Measurements from ENCODE around the gene SERBP1.

Gene SERBP1

GRCh38 chr1:67460676-67461500, 30.7 kb upstream of the SERBP1 start:
- DNase-seq (ENCODE audit: low read depth, low spot score) = no peak
- TF ChIP-seq CTCF (IDR thresholded peaks at IDR 0.05; ENCODE audit: insufficient read depth, low read length, missing control alignments) = no peak
- ChIA-PET POLR2A (no interaction called here), CTCF (interaction anchor here (2.6 kb wide), 1 partner anchor 39 kb away, joined by 8 read pairs; no protein-coding TSS in a partner anchor)
- H3K4me3 ChIP-seq (ENCODE audit: low read depth, low read length) = no peak overlapping the region

GRCh38 chr1:67459068-67459467, 28.9 kb upstream of the SERBP1 start:
- CTCF ChIA-PET = no interaction called here
- POLR2A ChIA-PET = no interaction called here
- no peak for DNase-seq (ENCODE audit: low read depth, low spot score)
- H3K4me3 ChIP-seq (ENCODE audit: low read depth, low read length) = no peak overlapping the region
- no peak for TF ChIP-seq CTCF (IDR thresholded peaks at IDR 0.05; ENCODE audit: insufficient read depth, low read length, missing control alignments)

GRCh38 chr1:67458663-67459062, 28.5 kb upstream of the SERBP1 start:
- no peak for DNase-seq (ENCODE audit: low read depth, low spot score)
- POLR2A ChIA-PET = no interaction called here
- CTCF ChIA-PET = no interaction called here
- H3K4me3 ChIP-seq (ENCODE audit: low read depth, low read length) = no peak overlapping the region
- TF ChIP-seq CTCF (IDR thresholded peaks at IDR 0.05; ENCODE audit: insufficient read depth, low read length, missing control alignments) = no peak

GRCh38 chr1:67457247-67457646, 27.0 kb upstream of the SERBP1 start:
- TF ChIP-seq CTCF (IDR thresholded peaks at IDR 0.05; ENCODE audit: insufficient read depth, low read length, missing control alignments) = no peak
- ChIA-PET CTCF (interaction anchor here (0.9 to 1.0 kb wide), 2 partner anchors 43 to 44 kb away, joined by 3 to 5 read pairs; no protein-coding TSS in a partner anchor), POLR2A (no interaction called here)
- DNase-seq (ENCODE audit: low read depth, low spot score) = no peak
- H3K4me3 ChIP-seq (ENCODE audit: low read depth, low read length) = no peak overlapping the region

- DNase-seq (ENCODE audit: low read depth, low spot score) = no peak
- POLR2A ChIA-PET = no interaction called here
- TF ChIP-seq CTCF (IDR thresholded peaks at IDR 0.05; ENCODE audit: insufficient read depth, low read length, missing control alignments) = no peak
- CTCF ChIA-PET = no interaction called here
- H3K4me3 ChIP-seq (ENCODE audit: low read depth, low read length) = no peak overlapping the region
Observed at GRCh38 chr1:67451815-67452214, 21.6 kb upstream of the SERBP1 start.

- TF ChIP-seq CTCF (IDR thresholded peaks at IDR 0.05; ENCODE audit: insufficient read depth, low read length, missing control alignments) = no peak
- no peak overlapping the region for H3K4me3 ChIP-seq (ENCODE audit: low read depth, low read length)
- POLR2A ChIA-PET = no interaction called here
- DNase-seq (ENCODE audit: low read depth, low spot score) = no peak
- CTCF ChIA-PET = interaction anchor here (0.7 kb wide), 1 partner anchor 14 kb away, joined by 3 read pairs; no protein-coding TSS in a partner anchor
Observed at GRCh38 chr1:67451356-67451755, 21.2 kb upstream of the SERBP1 start.
